Ovary (tissue), 9 donors: ENCODE data around the gene NNMT. TPM values are rescaled to one million over a fixed set of nuclear protein-coding genes. Genes with fewer than 3 reads are reported as not detected.
A peak's percentile ranks its signal among the peaks of the same experiment; 100 is the strongest.

ENCODE experiments used
- DNase-seq, 5 donors: peaks; one replicate each; pipeline ENCODE4 v3.0.0-alpha.2; 2019 to 2020
- H3K27ac ChIP-seq, 2 donors: fragments of 200-600 bp; one replicate each; pipeline versions ENCODE4 v1.5.1 to v1.8.0; 2019 to 2022
- H3K27me3 ChIP-seq: fragments of 200-600 bp; one replicate; pipeline ENCODE4 v1.8.0; 2022
- H3K36me3 ChIP-seq: fragments of 200-600 bp; sonication (generic); one replicate; pipeline ENCODE4 v1.5.1; 2019
- H3K4me1 ChIP-seq: one replicate; pipeline ENCODE4 v1.8.1; 2013; ENCODE audit warnings: mild to moderate bottlenecking, moderate library complexity; ENCODE audit not compliant: insufficient read depth
- H3K4me3 ChIP-seq: fragments of 200-600 bp; sonication (generic); one replicate; pipeline ENCODE4 v1.5.1; 2017
- H3K9me3 ChIP-seq, 2 donors: fragments of 200-600 bp in 1 of 2; sonication (generic) in 1 of 2; one replicate each; pipeline versions ENCODE4 v1.5.1 to v1.8.1; 2013 to 2019; ENCODE audit warnings: mild to moderate bottlenecking in 1 of 2, moderate library complexity in 1 of 2
- CTCF ChIP-seq, 3 donors: fragments of 450-650 bp in 2 of 3; fragments of 200-600 bp in 1 of 3; IDR thresholded peaks; one replicate each; pipeline versions ENCODE4 v1.5.1 to v1.8.0; 2016 to 2022; ENCODE audit warnings: antibody characterized with exemption in 3 of 3, mild to moderate bottlenecking in 1 of 3
- EP300 ChIP-seq: sonication (generic); formaldehyde crosslinking; IDR thresholded peaks from one replicate; pipeline ENCODE4 v1.6.1; 2017; ENCODE audit warnings: antibody characterized with exemption
- POLR2A ChIP-seq: fragments of 450-650 bp; IDR thresholded peaks from one replicate; pipeline ENCODE4 v1.6.1; 2017; ENCODE audit warnings: antibody characterized with exemption, mild to moderate bottlenecking, moderate library complexity
- WGBS, 3 donors: extraction: QIAGEN DNeasy Blood & Tissue Kit in 1 of 3; methylation state at CpG; one replicate each; pipeline versions ENCODE4 v1.1.5 to v1.1.7; 2013 to 2017; 5-methylcytosine and 5-hydroxymethylcytosine counted together
- intact Hi-C, 4 donors: fragments of 100-400 bp; cut with DNase I; formaldehyde crosslinking; loops; one replicate each; pipeline versions ENCODE4 v1.11.0 to v1.15.1; 2022 to 2023
- polyA plus RNA-seq, 2 donors: library from polyadenylated mRNA; stranded (reverse); fragments of 200-250 nt in 1 of 2; fragments of 350-450 nt in 1 of 2; fragmentation: Illumina TruSeq in 1 of 2; extraction: RNeasy Lipid Tissue Mini Kit (QIAGEN cat#74804) in 1 of 2; gene quantifications; one replicate each; pipeline ENCODE4 v1.2.3, GENCODE V29; 2013 to 2014
- total RNA-seq, 7 donors: library from RNA; depleted of rRNA in 2 of 7; stranded (reverse); fragments of >200 nt in 2 of 7; fragmentation: NEBNext Ultra II Directional in 3 of 7; extraction: Animal tissue kit (Norgen Biotek cat#: 25700) in 3 of 7; gene quantifications; one replicate each; pipeline versions ENCODE4 v1.1.0 to v1.2.4, GENCODE V29; 2016 to 2023
- donor health status: DM: no; HTN: no; CAD: no; lungs with moderate emphysema.
- donor health status: DM: no; HTN: no; CAD: no.
- donor health status: Bipolar disorder and iron deficiency.
- donor health status: DM: yes; HTN: yes; CAD: no.
- donor health status: DM: no; HTN: no; CAD: no.
- donor health status: DM: yes; HTN: yes; CAD: no.

The NNMT gene
- total and polyA plus RNA-seq, 9 donors: 9.5 to 295 (median 129) TPM

GRCh38 chr11:114257621-114258558 lies 38.3 kb upstream of the NNMT start:
- Histone ChIP-seq H3K9me3 (no peaks in the 10 kb centered on the region), H3K4me3 (peak overlapping the region; percentile 15), H3K27me3 (no peaks in the 10 kb centered on the region), H3K27ac (peak overlapping the region; percentile 78 to 94), H3K4me1 (peaks cover 8% of the 10 kb centered on the region), H3K36me3 (no peaks in the 10 kb centered on the region)
- 15 to 17% (median 16%) methylated on average over 29 of the region's 29 CpGs for WGBS, 3 donors
- DNase-seq: peak; percentile 74 to 88 (median 78)
- intact Hi-C loops: loop anchor here (1.0 to 10.0 kb wide), 5 partner anchors 63 to 216 kb away; no protein-coding TSS in a partner anchor
- peak; percentile 28 for TF ChIP-seq POLR2A
- no peak for TF ChIP-seq EP300
- TF ChIP-seq CTCF (IDR thresholded peaks at IDR 0.05): peak in 1 of 3 donors; percentile 34

GRCh38 chr11:114258696-114259095 lies 37.5 kb upstream of the NNMT start:
- TF ChIP-seq EP300: no peak
- TF ChIP-seq CTCF (IDR thresholded peaks at IDR 0.05): no peak
- TF ChIP-seq POLR2A: no peak
- DNase-seq: no peak
- Histone ChIP-seq H3K9me3 (no peaks in the 10 kb centered on the region), H3K27me3 (no peaks in the 10 kb centered on the region), H3K4me3 (peak overlapping the region; percentile 15), H3K36me3 (no peaks in the 10 kb centered on the region), H3K4me1 (peaks cover 8% of the 10 kb centered on the region), H3K27ac (peak overlapping the region; percentile 78 to 94)
- intact Hi-C loops: loop anchor here (1.0 to 10.0 kb wide), 5 partner anchors 64 to 216 kb away; no protein-coding TSS in a partner anchor
- whole genome bisulfite sequencing, 3 donors: 88 to 93% (median 89%) methylated on average over 7 of the region's 7 CpGs

GRCh38 chr11:114259124-114259526 lies 37.1 kb upstream of the NNMT start:
- Histone ChIP-seq H3K27me3 (no peaks in the 10 kb centered on the region), H3K4me1 (peaks cover 8% of the 10 kb centered on the region), H3K36me3 (no peaks in the 10 kb centered on the region), H3K4me3 (no peak overlapping the region), H3K9me3 (no peaks in the 10 kb centered on the region), H3K27ac (peak overlapping the region; percentile 78 to 94)
- WGBS, 3 donors: 71 to 77% (median 75%) methylated on average over 10 of the region's 10 CpGs
- peak in 3 of 5 donors; percentile 64 to 73 (median 65) for DNase-seq
- intact Hi-C loops: loop anchor here in 3 of 4 donors (5.0 to 10.0 kb wide), 4 partner anchors 64 to 217 kb away; no protein-coding TSS in a partner anchor
- TF ChIP-seq CTCF (IDR thresholded peaks at IDR 0.05) (no peak), EP300 (no peak), POLR2A (no peak)

DNA sequence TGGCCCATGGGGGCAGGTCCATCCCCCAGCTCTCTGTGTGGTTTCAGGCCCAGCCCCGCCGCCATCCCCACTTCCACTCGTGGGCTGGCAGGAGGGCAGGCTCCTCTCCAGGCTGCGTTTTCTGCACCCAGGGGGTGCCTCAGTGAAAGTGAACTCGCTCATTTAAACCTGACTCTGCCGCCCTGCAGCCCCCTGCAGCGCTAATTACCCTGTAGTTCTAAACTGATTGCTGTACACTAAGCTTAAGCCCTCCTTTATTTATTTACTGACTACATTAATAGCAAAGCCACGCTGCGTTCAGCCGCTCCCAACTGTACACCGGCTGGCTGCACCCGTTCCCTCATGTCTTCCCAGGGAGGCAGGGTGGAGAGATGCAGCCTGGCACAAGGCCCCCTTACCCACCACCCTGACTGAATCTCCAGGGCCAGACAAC lies 36.6 kb upstream of the NNMT start:
- intact Hi-C loops: loop anchor here in 3 of 4 donors (5.0 to 10.0 kb wide), 4 partner anchors 65 to 217 kb away; no protein-coding TSS in a partner anchor
- H3K9me3 ChIP-seq: no peaks in the 10 kb centered on the region
- no peaks in the 10 kb centered on the region for H3K36me3 ChIP-seq
- 85 to 90% (median 88%) methylated on average over 12 of the region's 12 CpGs for WGBS, 3 donors
- no peak for TF ChIP-seq POLR2A
- TF ChIP-seq EP300: no peak
- TF ChIP-seq CTCF (IDR thresholded peaks at IDR 0.05): no peak
- no peak overlapping the region for H3K4me3 ChIP-seq
- DNase-seq: peak in 1 of 5 donors; percentile 49
- H3K27me3 ChIP-seq: no peaks in the 10 kb centered on the region
- peaks cover 8% of the 10 kb centered on the region for H3K4me1 ChIP-seq
- peak overlapping the region in 1 of 2 donors; percentile 94 for H3K27ac ChIP-seq
